H4 (cell line): ENCODE results near the gene MMAB. TPM values are rescaled to one million over a fixed set of nuclear protein-coding genes. Genes with fewer than 3 reads are reported as not detected.

ENCODE experiments used
- DNase-seq: peaks from one replicate; pipeline ENCODE4 v3.0.0-alpha.2; 2015; ENCODE audit warnings: low spot score
- total RNA-seq: library from RNA; depleted of rRNA; stranded (reverse); fragments of >200 nt; shearing (Covaris generic); gene quantifications from 2 replicates; pipeline ENCODE4 v1.2.3, GENCODE V29; 2014; rRNA removed

MMAB gene
- 33.0 and 48.4 TPM in 2 replicates for total RNA-seq

DNA sequence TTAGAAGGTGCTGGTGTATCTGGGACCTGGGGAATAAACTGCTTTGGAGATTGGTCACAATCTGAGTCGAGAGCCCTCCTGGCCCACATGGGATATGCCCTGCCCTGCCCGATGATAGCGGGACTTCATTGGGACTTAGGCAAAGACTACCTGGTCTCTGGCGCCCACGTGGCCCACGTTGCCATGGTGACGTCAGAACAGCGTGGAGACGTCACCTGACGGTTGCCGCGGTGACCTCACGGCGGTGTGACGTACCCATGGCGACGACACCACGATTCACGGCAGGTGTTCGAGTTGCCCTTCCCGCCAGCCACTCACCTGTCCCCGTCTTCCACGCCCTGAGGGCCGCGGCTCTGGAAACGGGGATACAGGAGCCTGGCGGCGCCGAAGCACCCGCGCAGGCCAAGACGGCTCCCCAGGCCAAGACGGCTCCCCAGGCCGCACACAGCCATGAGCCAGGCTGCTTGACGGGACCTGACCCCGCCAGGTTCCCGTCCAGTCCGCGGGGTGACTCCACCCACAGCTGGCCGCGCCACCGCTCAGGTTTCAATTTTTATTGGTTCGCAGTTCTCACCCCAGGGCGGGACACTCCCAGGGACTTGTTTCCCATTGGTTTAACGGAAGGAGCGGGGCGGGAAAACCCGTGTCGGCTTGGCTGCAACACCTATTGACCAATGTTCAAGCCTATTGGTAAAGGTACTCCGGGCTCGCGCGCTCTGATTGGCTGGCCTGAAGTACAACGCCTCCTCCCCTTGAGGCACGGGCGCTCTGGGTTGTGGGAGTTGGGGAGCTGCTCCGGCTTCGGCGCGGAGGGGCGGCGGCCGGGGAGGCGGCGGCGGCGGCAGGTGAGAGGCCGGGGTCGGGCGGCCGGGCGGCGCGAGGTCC is at the start of gene MMAB, which contains the start of gene MVK:
Gene MMAB (minus strand): TSS at position 476 of the 885 bp plus-strand sequence. CDS start 24 bp downstream, at position 452.
Gene MVK (plus strand): TSS at position 766 of the 885 bp plus-strand sequence. CDS start 1,029 bp downstream, outside the sequence.
- DNase-seq = peak; percentile 99

DNA sequence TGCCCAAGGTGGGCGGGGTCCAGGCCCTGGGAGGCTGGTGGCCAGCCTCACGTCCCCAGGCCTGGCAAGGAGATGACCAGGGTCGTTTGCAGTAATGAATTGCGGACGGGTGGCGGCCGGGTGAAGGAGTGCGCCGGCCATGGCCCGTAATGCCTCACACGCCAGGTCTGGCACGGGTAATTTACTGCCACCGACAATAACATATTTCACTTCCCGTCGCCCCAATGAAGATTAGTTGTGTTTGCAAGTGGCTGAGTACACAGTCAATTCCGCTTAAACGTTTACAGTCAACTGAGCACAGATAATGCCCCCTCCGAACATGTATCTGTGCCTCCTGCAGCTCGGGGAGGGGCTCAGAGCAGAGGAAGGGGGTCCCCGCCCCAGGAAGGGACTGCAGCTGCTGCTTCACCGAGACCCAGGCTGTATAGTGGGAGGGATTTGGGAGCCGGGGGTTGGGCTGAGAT is 48.6 kb upstream of the MMAB start:
- DNase-seq = no peak

DNA sequence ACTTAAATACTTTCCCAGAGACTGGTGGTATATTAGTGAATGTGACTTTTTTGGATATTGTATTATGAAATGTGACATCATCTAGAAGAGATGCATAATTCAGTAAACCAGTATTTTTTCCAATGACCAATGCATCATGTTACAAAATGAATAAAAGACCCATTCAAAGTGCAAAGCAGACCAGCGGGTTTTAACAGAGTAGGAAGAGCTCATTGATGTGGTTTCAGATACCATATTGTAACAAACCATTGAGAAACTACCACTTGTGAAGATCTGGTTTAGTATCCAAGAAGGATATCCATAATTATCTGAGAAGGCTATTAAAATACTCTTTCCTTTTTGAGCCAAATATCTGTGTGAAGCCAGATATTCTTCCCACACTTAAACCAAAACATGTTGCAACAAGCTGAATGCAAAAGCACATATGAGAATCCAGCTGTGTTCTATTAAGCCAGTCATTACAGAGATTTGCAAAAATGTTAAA is 47.9 kb upstream of the MMAB start:
- no peak for DNase-seq

DNA sequence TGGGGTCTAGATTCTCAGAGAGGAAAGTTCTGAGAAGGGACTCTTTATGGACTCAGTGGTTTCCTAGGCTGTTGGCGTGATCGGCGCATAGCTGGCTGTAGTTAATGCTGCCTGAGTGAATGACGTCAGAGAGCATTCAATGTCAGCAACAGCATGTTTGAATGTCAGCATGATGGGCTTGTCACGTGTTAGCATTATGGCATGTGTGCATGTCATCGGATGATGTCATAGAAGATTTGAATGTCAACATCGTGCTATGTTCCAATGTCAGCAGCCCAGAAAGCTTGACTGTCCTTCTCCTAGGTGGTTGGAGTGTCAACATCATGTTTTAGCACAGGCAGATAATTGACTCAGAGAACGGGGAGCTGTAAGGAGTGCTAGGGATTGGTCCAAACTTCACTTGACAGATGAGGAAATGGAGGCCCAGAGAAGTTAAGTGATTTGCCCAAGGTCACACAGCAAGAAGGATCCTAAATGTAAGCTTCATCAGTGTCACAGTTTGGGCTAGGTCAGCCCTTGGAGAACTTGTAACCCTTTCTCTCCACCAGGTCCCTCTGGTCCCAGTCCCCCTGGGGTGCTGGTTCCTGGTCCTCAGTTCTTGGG is 45.8 kb upstream of the MMAB start:
- DNase-seq = no peak

DNA sequence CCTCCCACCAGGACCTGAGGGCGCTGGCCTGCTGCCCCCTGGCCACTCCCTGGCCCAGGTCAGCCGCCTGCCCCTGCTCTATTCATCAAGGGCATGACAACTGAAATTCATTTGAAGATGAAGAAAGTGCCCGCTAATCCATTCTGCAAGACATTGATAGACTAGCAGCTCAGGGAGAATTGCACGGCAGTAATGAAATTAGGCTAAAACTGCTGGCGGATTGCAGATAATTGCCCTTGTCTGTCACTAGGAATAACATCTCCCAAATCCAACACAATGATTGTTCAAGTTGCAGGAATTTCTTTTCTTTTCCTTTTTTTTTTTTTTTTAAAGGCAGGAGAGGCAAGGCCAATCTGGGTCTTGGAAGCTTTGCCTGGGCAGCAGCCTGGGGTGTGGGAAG is 44.8 kb upstream of the MMAB start:
- DNase-seq = no peak

DNA sequence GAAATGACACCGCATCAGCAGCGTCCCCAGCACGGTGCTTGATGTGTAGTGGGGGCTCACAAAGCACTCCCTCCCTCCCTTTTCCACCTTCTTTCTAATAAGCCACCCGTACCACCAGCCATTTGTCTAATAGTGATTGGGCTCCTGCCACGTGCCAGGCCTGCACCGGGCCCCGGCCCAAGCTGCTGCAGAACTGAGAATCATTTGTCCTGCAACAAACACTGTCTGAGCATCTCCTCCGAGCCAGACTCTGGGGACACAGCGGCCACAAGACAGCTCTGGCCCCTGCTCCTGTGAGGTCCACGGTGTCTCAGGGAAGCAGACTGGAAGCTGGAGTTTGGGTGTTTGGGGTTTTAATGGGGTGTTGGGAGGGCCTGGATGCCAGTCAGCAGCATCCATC is 44.2 kb upstream of the MMAB start:
- no peak for DNase-seq

DNA sequence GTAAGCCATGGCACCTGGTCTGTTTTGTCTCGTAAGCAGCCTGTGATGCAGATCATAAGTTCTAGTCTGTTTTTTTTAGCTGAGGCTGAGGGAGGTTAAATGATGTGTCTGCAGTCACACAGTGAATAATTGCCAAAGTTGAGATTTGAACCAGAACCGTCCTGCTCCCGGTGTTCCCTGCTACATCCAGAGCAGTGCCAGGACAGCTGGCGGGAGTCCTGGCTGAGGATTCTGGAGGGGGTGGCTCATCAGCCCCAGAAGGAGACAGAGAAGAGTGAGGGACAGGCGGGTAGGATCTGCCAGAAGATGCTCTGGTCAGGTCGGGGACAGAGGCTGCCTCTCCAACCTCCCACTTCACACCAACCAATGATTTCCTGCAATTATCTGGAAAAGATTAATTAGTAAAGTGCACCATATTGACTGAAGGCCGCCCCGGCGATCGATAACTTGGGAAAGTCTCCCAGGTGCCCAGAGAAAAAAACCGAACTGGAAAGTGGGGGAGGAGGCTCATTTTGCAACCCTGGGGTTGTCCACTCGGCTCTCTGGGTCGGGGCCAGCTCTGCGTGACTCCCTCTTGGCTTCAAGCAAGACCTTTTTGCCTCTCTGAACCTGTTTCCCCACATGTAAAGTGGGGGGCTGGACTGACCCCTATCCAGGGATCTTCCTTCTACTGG is 42.4 kb upstream of the MMAB start:
- DNase-seq = no peak

DNA sequence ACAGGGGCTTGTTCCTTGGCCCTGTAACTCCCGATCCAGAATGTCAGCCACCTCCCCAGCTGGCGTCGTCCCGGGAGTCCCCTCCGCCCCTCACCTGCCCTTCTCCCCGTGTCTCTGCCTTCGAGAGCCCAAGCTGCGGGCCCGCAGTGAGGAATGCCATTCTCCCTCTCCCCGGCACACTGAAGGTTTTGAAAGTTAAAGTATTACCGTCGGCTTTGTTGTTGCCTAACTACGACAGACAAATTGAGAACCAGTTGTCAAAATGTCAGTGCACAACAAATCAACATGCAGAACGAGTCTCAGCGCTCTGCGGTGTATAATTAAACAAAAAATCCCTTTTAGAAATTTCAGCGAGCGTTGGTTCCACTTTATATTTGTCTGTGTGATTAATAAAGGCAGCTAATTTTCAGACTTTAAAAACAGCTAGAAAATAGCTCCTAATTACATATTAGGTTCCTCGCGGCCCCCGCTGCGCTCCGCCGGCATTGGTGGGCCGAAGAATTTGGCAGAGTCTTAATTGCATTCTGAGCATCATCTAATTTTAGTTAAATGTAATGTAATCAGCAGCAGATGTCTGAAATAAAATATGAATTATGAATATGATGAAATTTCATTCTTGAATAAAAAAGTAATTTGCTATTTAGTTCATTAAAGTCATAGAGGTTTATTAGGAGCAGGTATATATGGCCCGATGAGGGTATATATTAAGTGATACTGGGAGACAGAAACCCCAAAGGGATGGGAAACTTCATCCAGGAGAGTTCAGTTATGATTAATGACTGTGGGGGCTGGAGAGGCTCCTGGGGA is 40.5 kb upstream of the MMAB start:
- DNase-seq = no peak

DNA sequence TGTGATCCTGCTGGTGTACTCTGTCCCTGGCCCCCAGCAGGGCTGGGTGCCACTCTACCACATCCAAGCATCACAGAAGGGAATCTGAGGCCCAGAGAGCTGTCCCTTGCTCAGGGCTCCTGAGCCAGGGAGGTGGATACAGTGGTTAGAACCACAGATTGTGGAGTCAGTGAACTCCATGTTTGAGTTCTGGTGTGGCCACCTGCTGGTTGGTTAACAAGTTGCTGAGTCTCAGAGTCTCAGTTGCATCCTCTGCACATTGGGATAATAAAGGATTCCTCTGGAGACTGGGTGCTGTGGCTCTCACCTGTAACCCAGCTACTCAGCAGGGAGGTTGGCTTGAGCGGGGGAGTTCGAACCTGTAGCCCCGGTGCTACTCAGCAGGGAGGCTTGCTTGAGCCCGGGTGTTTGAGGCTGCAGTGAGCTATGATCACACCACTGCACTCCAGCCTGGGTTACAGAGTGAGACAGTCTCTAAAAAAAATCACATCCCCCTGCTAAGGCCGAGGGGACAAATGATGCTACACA is 39.7 kb upstream of the MMAB start:
- DNase-seq = no peak

DNA sequence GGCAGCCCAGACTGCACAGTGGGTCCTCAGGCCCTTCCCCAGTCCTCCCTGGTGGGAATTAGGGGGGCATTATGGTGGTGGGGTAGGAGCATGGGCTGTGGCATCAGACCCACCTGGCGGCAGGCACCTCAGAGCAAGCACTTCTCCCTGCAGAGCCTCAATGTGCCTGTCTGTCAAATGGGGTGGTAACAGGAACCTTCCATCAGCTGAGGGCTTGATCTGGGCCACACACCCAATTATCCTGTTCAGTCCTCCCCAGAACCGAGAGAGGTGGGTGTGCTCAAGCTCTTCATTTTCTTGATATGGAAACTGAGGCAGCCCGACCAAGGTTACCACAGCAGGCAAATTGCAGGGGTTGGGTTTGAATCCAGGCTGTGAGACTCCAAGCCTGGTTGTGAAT is 38.7 kb upstream of the MMAB start:
- no peak for DNase-seq

DNA sequence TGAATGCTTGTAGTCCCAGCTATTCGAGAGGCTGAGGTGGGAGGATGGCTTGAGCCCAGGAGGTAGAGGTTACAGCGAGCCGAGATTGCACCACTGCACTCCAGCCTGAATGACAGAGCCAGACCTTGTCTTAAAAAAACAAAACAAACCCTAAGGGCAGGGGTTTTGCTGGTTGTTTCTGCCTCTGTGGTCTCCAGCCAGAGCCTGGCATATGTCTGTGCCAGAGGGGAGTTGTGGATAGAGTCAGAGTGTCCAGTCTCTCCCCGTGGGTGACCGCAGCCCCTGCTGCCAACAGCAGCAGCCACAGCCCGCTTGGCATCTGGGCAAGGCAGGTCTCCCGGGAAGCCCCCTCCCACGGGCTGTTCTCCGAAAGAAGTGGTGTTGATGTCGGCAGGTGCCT is 37.9 kb upstream of the MMAB start:
- DNase-seq = no peak

DNA sequence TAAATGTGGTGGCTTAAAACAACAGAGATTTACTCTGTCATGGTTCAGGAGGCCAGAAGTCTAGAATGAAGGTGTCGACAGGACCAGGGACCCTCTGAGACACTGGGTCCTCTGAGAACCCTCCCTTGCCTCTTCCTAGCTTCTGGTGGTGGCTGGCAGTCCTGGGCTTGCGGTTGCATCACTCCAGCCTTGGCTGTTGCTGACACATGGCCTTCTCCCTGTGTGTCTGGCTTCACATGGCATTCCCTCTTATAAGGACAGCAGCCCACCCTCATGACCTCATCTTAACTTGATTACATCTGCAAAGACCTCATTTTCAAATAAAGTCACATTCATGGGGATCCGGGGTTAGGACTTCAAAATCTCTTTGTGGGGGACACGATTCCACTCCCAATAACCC is 37.2 kb upstream of the MMAB start:
- DNase-seq = no peak

DNA sequence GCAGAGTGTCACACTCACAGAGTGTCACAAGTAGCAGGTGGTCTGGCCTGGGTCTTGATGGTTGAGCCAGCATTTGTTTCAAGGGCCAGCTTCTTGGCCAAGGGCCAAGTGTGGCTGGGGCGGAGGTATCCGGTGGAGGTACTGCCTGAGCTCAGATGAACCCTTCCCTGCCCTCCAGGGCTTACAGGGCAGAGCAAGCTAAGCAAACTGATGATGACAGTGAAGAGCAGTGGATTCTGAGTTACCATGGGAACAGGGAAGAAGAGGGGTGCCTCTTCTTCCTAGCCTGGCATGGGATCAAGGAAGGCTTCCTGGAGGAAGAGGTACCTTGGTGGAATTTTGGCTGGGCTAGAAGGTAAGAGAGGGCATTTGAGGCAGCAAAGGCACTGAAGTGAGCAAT is 36.0 kb upstream of the MMAB start:
- DNase-seq = no peak

DNA sequence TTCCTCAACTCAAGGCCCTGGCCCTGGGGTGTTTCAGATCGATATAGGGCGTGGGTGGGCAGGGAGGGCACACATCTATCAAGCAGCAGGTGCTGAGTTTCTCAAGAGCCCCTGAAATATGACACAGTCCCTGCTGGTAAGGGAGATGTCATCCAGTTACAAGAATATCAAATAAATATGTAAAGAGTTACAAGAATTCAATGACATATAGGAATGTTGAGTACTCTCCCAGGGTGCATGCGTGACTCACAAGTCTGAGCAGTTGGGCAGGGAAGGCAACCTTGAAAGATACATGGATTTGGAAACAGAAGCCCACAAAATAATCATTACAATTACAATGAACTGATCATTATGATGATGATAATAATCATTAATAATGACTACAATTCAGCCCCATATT is 35.5 kb upstream of the MMAB start:
- DNase-seq = no peak

DNA sequence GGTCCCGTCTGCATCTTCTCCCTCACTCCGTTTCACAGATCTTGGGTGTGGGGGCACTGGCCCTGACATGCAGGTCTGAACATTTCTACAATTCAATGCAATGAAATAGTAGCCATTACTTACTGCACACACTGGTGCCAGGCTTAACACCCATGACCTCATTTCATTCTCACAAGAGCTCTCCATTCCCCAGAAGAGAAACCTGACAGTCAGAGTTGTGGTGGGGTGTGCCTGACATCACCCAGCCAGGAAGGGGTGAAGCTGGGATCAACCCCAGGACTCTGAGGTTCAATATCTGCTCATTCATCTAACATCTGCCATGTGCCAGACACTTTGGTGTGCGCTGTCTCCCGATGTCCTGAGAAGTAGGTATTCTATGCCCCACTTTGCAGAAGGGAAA is 35.0 kb upstream of the MMAB start:
- no peak for DNase-seq

DNA sequence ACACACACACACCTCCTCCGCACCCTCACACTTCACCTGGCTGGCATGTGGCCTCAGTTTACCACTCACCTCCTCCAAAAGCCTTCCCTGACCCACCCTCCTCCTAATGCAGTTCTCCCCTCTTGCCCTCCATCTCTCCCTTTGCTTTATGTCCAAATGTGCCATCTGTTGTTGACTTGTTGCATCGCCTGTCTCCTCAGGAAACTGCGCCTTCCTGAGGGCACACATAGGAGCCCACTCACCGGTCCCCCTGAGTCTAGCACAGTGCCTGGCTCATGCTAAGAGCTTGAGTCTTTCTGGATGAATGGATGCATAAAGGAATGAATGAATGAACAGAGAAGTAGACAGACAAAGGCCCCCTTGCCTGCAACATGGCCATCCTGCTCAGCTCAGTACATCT is 34.3 kb upstream of the MMAB start:
- DNase-seq = no peak

DNA sequence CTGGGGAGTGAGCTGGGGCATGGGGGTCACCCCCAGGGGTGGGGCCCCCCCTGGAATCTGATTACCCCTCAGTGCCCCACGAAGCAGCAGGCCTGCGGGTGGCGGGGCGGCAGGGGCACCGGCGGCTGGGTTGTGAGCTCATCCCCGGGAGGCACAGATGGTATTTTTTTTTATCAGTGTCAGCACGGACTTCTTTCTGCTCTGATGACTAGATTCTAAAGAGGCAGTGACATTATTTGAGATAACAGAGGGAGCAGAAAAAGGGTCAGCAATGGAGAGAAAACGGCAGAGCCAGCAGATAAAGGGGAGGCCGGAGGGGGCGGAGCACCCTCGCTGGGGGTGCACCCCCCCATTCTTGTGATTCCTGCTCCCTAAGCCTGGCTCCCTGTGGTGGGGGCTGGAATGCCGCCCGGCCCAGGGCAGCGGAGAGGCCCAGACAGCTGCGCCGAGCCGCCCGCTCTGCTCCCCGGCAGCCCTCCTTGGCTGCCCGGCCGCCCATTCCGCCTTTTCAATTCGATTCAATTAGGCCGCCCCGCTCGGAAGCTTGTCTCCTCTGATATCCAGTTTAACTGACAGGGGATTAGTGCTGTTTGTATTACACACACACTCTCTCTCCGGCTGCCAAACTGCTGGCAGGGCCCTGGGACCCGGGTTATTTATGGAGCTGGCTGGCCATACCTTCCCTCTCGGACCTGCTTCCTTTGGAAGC is 33.2 kb upstream of the MMAB start:
- no peak for DNase-seq

DNA sequence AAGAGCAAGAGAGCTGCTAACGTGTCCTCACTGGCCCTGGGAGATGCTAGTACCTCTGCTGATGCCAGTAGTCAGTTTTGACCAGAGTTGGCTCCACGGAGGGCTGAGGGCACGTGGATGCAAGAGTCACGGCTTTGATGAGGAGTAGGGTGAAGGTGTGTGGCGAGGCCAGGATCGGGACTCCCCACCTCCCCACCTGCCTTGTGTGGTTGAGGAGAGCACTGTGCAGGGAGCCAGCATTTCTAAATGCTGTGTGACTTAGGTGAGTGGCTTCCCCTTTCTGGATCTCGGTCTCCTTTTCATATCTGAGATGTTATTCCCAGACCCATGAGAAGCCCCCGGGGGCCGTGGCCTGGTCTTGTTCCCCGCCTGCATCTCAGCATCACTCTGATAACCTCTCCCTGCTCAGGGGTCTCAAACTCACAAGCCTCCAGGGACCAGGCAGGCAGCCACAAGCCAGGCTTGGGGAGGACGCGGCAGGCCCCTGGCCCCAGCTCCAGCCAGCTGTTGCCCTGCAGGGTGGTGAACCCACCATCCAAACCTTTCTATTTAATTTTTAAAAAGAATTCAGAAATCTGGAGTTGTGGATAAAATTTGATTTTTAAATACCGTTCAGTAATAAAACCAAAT is 32.4 kb upstream of the MMAB start:
- no peak for DNase-seq

DNA sequence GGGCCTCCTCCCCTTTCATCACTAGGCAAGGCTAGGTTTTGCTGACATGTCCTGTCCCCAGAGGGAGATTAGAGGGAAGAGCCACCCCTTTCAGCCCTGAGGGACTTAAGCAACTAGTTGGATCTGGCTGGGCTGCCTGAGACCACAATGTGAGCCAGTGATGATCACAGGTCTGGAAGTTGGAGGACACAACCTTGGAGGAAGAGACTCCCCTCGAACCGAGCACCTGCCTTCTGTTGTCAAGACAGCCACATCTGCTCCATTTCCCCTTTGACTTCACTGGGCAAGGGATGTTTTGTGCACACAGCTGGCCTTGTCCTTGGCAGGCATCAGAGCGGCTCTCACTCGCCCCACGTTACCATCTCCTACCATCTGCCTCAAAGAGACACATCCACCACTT is 31.7 kb upstream of the MMAB start:
- no peak for DNase-seq

DNA sequence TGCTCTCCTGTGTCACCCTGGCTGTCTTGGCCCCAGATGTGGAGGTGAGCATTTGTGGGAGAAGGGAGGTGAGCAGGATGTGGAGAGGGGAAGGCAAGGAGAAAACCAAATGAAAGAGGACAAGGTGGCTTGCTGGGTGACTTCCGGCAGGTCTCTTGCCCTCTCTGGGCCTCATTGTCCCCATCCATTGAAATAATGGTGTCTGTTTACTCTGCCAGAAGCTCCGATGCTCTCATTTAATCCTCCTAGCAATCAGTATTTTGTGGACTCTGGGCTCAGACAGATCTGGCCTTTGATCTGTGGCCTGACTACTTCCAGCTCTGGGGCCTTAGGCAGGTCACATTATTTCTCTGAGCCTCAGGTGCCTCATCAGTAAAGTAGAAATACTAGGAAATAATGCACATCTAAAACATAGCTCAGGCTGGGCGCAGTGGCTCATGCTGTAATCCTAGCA is 30.9 kb upstream of the MMAB start:
- no peak for DNase-seq
